Measurements from ENCODE around the gene BICD1.

The BICD1 gene

DNA sequence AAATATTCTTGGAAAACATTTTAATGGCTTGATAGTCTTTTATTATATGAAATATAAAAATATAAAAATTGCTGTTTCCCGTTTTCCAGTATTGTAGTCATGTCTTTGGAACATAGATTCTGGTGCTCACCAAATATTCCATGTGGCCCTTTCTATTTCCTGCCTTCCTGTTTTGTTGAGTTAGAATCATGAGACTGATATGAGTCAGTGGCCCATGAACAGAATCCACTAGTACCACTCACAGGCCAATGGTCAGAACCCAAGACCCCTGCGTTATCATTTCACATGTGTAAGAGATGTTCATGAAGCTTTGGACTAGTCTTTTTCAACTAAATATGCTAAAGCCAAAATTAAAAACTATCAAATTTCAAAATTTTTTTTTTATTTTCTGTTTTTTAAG is 56.9 kb downstream of the BICD1 start:
- no peak overlapping the region for H3K4me3 ChIP-seq (ENCODE audit: low read depth, low read length)
- TF ChIP-seq, protein P1, sequence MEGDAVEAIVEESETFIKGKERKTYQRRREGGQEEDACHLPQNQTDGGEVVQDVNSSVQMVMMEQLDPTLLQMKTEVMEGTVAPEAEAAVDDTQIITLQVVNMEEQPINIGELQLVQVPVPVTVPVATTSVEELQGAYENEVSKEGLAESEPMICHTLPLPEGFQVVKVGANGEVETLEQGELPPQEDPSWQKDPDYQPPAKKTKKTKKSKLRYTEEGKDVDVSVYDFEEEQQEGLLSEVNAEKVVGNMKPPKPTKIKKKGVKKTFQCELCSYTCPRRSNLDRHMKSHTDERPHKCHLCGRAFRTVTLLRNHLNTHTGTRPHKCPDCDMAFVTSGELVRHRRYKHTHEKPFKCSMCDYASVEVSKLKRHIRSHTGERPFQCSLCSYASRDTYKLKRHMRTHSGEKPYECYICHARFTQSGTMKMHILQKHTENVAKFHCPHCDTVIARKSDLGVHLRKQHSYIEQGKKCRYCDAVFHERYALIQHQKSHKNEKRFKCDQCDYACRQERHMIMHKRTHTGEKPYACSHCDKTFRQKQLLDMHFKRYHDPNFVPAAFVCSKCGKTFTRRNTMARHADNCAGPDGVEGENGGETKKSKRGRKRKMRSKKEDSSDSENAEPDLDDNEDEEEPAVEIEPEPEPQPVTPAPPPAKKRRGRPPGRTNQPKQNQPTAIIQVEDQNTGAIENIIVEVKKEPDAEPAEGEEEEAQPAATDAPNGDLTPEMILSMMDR (IDR thresholded peaks at IDR 0.05; ENCODE audit: low read depth, low read length): no peak

DNA sequence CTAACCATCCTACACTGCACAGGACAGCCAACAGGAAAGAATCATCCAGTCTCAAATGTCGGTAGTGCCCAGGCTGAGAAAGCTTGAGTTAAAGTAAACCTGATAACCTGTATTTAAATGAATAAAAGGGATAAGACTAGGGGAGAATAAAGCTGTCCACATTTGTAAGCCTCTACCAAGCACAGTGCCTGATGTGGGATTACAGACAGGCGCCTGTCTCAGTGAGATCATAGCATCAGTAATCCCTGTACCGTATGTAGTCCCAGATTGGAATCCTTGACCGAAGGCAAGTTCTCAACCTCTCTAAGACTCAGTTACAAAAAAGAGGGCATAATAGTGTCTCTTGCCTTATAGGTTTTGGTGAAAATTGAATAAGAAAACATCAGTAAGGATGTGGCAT is 59.9 kb downstream of the BICD1 start:
- TF ChIP-seq, protein P1 (IDR thresholded peaks at IDR 0.05; ENCODE audit: low read depth, low read length): no peak
- no peak overlapping the region for H3K4me3 ChIP-seq (ENCODE audit: low read depth, low read length)

DNA sequence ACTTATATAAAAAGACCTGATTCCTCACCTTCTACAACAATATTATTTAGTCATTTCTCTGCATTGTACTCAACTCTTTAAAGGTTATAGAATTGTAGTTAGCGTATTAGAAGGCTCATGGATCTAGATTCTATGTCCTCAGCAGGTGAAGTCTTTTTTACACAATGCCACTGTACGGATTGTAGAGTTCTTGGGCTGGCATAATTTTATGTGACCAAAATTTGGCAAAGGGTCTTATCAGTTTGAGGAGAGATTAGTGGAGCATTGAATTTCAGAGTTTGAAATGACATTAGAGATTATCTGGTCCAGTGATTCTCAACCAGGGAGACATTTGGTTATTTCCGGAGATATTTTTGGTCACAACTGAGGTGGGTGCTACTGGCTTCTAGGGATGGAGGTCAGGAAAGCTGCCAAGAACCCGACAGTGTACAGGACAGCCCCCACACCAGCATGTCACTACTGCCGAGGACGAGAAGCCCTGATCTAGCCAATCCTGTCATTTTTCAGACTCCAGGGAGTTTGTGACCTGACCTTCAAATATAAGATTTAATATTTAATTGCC is 63.9 kb downstream of the BICD1 start:
- TF ChIP-seq, protein P1 (IDR thresholded peaks at IDR 0.05; ENCODE audit: low read depth, low read length): no peak
- no peak overlapping the region for H3K4me3 ChIP-seq (ENCODE audit: low read depth, low read length)

DNA sequence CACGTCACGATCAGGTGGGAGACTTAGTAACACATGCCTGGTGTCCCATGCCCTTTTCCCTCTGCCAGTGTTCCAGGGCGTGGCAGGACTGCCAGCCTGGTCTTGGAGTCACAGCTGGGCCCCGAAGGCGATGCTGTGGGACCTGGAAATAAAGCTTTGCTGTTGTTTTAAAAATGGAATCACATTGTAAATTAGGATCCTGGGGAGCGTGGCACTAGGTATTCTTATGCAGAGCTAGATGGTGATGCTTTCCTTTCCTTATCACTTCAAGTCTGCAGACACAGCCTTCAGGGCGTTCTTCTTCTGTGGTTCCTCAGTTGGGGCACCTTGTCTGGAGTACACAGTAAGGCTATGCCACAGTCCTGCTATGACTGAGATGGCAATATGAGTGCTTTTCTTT is 64.6 kb downstream of the BICD1 start:
- TF ChIP-seq, protein P1 (IDR thresholded peaks at IDR 0.05; ENCODE audit: low read depth, low read length): no peak
- no peak overlapping the region for H3K4me3 ChIP-seq (ENCODE audit: low read depth, low read length)

DNA sequence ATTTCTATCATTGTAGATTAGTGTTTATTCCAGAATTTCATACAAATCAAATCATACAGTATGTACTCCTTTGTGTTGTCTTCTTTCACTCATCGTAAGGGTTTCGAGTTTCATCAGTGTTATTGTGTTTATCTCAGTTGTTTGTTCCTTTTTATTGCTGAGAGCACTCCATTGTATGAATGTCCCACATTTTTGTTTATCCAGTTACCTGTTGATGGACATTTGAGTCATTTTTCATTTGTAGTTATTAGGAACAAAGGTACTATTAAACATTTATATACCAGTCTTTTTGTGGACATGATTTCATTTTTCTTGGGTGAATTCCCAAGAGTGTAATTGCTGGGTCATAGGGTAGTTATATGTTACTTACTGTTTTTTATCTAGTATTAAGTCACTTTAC is 70.0 kb downstream of the BICD1 start:
- TF ChIP-seq, protein P1 (IDR thresholded peaks at IDR 0.05; ENCODE audit: low read depth, low read length): no peak
- no peak overlapping the region for H3K4me3 ChIP-seq (ENCODE audit: low read depth, low read length)

DNA sequence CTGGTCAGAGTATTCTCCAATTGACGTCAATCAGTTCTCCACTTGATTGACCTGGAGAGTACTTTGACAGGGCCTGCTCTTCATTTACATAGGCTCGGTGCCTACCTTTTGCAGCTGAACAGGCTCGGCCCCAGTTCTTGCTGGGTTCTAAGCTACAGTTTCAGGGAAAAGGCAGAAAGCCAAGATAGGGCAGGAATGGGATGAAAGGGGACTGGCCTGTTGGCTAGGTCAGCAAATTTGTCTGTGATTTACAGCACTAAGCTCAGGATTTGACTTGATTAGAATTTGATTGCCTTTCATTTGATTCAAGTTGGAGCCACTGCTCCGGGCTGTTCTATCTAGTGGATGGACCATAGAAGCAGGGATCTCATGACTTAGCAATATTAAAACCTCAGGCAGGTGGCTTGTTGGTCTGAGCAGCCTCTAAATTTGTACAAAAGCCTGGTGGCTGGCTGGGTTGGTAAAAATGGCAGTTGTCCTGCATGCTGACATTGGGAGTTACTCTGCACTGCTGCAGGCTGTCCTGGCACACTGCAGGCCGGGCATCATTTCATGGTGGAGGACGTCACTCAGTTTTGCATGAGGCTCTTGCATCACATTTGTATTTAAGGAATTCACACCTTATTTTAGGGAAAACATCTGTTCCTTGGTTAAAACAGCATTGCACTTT is 71.8 kb downstream of the BICD1 start:
- H3K4me3 ChIP-seq (ENCODE audit: low read depth, low read length): no peak overlapping the region
- TF ChIP-seq, protein P1 (IDR thresholded peaks at IDR 0.05; ENCODE audit: low read depth, low read length): no peak

DNA sequence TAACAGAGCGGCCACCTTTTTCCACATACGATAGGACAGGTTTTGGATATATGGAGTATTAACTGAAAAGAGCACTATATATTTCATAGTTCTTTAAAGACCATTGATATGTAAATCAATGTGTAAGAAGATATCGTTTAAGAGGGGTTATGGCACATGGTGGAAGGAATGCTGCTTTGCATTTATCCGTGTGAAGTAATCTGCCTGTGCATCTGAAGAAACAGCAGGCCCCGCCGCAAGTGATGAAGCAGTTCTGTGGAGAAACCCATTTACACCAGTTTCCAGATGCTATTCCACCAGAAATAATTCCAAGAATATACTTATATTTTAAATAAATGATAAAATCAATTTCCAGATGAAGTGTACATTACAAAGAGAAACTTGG is 72.4 kb downstream of the BICD1 start:
- no peak overlapping the region for H3K4me3 ChIP-seq (ENCODE audit: low read depth, low read length)

More for the DNA sequence above, 72.4 kb downstream of the BICD1 start:
- TF ChIP-seq, protein P1 (IDR thresholded peaks at IDR 0.05; ENCODE audit: low read depth, low read length): no peak
